HG02852 (cell line): ENCODE measurements around the gene OTOG.

Source experiments
- ATAC-seq: cut with Tn5 transposase; IDR thresholded peaks from one replicate; pipeline ENCODE4 v1.9.1; 2021; ENCODE audit warnings: mild to moderate bottlenecking, moderate library complexity; ENCODE audit not compliant: unreplicated experiment

Gene OTOG

DNA sequence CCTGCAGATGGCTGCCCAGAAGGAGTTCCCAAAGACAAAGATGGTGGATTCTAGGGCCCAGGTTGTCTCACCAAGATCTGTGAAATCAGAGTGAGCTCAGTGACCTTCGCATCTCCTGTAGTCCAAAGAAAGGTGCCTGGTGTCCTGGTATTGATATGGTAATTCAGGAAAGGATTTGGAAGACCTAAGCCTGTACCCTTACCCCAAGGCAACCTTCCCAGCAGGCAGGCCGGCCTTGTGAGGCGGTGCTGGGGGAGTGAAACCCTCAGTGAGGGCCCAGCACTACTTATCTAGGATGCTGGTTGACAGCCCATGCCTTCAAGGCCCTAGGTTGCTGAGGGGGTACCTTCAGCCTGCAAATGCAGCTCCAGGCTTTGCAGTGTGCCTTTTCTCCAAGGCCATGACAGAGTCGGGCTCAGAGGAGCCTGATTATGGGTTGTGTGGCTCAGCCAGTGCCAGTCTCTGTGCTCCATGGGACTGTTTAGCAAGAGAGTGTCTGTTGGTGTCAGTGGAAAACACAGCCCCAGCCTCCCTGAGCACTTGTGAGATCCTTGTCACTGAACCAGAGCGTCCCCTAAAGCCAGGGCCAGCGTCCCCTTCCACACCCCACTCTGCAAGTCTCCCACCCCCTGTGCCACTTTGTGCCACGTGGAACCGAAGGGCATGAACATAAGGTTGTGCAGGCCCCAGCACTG lies 99.5 kb downstream of the OTOG start:
- no peak for ATAC-seq

DNA sequence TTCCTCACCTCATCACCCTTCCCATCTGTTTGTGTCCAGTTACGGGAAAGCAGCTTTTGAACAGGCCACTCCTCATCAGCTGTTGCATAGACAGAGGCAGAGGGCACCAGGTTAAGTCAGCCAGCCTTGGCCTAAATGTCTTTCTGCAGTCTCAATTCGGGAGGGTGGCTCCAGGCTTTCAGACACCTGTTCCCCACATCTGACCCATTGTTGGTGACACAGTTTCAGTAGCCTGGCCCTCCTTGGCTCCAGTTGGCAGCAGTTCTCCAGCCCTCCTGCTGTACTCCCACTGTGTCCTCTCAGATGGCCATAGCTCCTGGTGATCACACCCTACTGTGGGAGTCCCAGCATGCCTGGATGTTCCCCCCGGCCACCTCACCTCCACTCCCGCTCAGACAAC lies 101.5 kb downstream of the OTOG start:
- no peak for ATAC-seq

DNA sequence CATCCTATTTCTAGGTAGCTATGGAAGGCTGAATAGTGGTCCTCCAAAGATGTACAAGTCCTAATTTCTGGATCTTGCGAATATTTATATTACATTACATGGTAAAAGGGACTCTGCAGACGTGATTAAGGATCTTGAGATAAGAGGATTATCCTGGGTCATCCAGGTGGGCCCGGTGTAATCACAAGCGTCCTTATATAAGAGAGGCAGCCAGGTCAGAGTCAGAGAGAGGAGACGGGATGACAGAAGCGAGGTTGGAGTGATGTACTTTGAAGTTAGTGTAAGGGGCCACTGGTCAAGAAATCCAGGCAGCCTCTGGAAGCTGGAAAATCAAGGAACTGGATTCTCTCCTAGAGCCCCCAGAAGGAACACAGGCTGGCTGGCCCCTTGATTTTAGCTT lies 102.2 kb downstream of the OTOG start:
- ATAC-seq: no peak

DNA sequence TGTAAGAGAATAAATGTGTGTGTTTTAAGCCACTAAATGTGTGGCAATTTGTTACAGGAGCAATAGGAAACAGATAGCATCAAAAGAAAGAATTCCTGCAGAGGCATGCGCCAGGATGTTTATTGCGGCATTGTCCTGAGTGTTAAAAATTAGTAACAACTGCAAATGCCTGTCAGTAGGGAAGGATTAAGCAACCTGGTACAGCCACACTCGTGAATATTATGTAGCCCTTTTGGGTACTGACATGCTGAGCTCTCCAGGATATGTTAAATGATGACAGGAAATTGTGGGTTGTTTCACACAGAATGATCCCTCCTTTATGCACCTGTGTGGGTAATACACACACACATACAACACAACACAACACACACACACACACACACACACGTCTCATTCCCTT lies 102.6 kb downstream of the OTOG start:
- no peak for ATAC-seq

DNA sequence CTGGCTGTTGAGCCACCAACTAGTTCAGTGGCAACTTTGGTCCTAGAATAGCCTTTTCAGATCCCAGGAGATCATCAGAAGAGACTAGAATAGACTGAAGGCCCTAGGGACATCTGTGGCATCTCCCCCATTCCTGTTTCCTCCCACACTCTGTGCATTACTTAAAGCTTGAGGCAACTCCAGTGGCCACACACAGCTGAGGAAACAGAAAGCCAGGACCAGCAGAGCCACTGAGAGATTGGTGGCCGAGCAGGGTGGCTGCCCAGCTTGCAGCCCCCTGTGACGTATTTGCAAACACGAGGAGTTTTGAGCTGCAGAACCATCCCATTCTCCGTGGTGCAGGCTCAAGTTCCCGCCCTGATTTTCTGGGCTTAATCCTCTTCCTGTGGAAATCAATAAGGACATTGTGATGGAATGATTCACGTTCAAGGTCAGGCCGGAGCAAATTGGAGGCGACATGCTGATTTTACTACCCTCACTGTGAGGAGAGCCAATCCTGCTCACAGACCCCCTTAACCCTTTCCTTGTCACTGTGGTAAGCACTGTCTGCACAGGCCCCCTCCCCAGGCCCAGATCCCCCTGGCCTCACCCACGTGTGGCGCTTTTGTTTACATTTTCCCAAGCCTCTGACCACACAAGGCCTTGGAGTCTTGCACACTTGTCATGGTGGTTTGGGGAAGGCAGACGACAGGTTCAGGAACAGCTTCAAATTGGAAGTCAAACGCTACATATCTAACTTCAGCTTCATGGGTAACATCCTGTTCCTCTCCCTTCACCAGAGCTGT lies 103.3 kb downstream of the OTOG start:
- no peak for ATAC-seq

DNA sequence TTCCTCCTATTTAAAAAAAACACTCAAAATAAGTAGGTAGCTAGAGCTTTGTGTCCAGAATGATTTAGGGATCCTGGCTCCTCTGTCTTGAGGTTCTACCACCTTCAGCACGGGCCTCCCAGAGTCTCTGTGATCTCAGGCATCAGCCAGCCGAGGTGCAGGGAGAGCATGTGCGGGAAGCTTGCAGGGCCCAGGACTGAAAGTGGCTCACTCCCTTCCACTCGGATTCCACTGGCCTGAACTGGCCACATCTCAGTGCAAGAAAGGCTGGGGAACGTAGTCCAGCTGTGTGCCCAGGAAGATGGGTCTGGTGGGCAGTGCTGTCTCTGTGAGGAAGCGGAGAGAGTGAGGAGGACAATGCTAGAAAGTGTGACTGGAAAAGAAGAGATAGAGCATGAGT lies 104.0 kb downstream of the OTOG start:
- no peak for ATAC-seq

DNA sequence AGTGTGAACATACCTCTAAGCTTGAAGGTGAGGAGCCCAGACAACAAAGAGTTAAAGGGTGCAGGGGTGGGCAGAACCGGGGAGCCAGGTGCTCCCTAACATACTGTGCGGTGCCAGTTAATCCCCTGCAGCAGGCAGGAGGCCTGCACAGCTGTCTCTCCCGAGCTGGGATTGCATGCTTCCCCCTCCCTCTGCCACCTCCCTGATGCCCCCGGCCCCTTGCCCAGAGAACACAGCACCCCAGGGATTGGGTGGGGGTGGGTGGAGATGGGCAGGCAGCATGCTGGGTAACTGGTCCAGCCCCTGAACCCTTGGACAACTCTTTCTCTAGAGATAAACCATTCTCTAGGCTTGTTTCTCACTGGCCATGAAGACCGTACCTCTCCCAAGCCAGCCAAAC lies 104.6 kb downstream of the OTOG start:
- ATAC-seq: no peak

DNA sequence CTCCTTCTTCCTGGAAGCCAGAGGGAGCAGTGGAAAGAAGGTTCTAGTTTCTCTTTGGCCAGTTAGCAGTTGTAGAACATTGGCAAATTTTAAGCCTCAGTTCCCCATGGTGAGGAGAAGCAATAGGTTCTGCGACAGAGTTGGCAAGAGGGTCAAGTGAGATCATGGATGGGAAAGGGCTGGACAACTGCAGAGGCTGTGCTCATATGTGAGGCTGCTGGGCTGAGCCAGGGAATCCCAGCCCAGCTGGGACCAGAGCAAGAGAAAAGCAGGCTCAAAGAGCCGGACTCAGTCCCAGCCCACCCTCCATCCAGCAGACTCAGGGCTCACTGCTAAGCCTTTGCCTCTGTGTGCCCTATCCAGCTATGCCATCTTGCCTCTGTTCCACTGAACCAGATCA lies 105.5 kb downstream of the OTOG start:
- ATAC-seq: no peak

DNA sequence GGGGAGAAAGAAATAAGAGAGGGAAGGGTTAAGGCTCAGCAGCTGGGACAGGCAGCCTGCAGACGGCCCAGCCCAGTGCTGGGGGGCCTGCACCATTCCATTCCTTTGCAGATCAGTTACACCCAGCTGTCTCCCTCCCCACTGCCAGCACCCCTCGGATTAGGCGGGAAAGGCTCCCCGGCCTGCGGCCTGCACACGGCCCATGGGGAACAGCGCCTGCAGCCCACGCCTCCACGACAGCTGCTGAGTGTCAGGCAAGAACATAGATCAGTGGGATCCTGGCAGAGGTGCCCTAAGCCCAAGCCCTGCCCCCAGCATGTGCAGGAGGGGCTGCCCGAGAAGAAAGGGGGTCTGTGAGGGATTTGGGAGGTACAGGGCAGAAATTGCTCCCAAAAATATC lies 106.6 kb downstream of the OTOG start:
- ATAC-seq: no peak

DNA sequence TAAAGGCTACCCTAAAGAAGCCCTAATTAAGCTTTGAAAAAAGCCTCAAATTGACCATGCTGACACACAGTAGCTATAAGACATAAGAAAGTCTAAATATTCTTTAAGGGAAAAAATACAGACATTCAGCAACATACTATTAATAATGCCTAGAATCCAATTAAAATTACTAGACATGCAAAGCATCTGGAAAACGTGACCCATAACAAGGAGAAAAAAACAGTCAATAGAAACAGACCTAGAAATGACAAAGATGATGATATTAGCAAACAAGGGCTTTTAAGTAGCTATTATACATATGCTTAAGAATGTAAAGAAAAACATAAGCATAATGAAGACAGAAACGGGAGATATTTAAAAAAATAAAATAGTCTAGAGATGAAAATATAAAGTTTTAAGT lies 108.6 kb downstream of the OTOG start:
- no peak for ATAC-seq

DNA sequence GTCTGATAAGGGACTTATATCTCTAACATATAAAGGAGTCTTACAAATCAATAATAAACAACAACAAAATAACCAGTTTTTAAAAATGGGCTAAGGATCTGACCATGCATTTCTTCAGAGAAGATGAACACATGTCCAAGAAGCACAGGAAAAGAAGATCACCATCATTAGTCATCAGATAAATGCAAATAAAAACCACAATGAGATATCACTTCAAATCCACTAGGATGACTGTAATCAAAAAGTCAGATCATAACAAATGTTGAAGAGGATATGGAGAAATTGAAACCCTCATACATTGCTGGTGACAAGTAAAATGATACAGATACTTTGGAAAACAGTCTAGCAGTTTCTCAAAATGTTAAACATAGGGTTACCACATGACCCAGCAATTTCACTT lies 111.2 kb downstream of the OTOG start:
- no peak for ATAC-seq

DNA sequence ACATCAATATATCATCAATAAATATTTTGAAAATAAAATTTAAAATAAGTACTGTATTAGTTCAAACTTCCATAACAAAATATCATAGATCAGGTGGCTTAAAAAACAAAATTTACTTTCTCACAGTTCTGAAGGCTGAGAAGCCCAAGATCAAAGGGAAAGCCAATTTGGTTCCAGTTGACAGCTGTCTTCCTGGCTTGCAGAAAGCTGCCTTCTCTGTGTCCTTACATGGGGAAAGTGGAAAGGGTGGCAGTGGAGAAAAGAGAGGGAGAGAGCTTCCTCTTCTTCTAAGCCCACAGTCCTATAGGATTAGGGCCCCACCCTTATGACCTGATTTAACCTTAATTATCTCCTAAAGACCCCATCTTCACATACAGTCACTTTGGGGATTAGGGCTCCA lies 121.1 kb downstream of the OTOG start:
- no peak for ATAC-seq

DNA sequence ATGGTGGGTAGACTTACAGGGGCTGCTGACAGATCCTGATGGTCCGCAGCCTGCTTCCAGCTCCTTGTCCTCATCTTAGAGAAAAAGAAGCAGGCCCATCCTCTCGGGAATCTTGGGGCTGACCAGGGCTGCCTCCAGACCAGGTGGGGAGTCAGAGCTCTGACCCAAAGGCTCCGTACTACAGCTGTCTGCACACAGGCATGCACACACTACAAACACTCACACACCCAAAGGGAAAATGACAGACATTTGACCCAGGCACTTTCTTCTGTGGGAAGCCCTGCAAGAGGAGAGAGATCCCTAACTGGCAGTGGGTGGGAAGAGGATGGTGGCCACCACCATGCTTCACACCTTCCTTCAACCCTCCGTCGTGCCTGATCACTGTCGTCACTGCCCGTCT lies 125.4 kb downstream of the OTOG start:
- ATAC-seq: no peak

DNA sequence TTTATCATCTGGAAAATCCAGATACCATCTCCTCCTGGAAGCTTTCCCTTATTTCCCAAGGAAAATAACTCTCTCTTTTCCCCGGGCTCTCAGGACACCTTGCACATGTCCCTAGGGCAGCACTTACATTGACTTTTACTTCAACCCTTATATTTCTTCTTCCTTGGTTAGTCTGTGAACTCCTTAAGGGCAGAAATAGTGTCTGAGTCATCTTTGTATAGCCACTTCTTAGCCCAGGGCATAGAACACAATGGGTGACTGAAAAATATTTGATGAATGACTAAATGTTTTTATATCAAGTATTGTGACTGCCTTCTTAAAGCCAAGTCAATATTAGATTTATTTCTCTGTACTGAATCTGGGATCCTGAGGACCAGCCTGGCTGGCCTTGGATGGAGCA lies 126.9 kb downstream of the OTOG start:
- ATAC-seq: no peak

DNA sequence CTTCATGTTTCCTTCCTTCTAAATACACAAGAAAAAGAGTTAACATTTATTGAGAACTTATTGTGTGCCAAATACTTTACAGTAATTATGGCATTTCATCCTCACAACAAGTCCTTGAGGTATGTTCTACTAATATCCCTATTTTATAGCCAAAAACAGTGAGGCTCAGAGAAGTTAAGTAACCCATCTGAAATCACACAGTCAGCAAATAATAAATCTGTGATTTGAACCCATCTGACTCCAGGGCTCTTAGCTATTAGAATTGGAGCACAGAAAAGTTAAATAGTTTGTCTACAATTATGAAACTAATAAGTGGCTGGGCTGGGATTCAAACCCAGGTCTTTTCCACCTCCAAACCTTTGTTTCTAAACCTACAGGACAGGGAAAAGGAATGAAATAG lies 135.8 kb downstream of the OTOG start:
- no peak for ATAC-seq

DNA sequence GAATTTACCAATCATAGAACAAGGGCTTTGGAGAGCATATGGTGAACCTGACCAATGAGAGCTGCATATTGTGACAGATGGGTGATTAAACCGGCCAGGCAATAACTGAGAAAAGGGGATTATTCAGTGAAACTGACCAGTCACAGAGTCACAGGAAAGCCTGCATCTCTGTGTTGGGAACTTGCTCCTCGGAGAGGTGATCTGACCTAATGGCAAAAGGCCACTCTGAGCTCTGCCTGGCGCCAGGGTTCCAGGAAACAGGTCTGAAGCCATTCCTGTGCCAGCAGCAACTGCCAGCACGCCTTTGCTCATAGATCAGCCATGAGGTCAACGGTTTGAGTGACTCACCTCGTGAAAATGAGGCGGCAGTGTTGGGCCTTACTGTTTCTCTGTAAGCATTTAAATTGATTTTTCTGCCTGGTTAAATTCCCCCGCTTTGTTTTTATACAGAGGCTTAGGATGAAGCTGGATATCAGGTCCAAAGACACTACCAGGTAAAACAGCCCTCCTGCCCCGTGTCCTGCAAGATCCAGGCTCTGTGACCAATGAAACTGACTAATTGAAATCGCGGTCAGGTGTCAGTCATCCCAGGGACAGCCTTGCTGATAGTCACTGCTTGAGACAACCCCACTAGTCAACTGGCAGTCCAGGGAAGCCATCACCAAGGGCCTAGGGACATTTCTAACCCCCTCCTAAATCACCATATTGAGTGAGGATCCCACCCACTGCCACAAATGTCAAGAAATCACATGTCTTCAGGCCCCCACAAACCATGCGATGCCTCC lies 136.5 kb downstream of the OTOG start:
- ATAC-seq: no peak

DNA sequence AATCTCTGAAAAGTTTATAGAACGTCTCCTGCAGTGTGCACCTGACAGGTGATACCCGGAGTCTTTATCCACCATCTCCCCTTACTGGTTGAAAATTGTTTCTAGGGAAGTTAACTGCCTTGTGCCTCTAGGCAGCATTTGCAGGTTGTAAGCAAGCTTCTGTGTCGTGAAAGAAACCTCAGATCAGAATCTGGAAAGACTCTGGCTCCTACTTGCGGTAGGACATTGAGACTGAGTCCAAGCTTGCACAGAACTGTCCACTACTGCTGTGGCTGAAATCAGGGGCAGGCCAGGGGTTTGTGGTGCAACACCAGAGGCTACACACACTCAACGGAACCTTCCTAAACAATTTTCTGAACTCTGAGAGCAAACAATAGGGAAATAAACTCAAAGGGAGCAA lies 137.5 kb downstream of the OTOG start:
- ATAC-seq: no peak

DNA sequence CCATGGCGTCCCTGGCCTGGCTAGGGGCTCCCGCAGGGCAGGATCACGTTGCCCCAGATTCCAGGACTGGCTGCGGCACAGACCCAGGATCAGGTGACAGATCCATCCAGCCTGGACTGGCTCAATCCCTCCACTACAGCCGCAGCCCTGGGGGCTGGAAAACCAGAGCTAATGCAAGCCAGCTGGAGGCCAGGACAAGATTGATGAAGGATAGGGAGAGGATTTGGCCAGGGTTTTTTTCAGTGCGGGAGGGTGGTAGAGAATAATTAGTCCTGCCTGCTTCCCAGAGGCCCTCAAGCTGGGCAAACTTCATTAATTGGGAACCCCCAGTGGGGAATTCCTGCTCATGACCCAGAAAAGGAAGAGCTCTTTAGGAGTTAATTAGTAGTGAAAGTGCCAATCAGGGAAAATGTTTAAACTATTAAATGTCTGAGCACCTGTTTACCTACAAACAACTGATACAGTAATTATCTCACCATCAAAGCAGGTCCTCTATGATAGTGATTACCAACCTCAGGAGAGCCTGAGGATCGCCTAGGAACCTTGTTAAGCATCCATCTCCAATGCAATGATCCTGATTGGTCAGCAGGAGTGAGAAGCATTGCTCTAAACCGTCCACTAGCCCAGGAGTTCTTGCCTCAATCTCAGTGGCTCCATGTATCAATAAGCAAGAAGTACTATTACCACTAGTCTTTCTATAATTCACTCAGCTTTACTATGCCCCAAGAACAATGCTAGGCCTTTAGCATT lies 139.3 kb downstream of the OTOG start:
- no peak for ATAC-seq

DNA sequence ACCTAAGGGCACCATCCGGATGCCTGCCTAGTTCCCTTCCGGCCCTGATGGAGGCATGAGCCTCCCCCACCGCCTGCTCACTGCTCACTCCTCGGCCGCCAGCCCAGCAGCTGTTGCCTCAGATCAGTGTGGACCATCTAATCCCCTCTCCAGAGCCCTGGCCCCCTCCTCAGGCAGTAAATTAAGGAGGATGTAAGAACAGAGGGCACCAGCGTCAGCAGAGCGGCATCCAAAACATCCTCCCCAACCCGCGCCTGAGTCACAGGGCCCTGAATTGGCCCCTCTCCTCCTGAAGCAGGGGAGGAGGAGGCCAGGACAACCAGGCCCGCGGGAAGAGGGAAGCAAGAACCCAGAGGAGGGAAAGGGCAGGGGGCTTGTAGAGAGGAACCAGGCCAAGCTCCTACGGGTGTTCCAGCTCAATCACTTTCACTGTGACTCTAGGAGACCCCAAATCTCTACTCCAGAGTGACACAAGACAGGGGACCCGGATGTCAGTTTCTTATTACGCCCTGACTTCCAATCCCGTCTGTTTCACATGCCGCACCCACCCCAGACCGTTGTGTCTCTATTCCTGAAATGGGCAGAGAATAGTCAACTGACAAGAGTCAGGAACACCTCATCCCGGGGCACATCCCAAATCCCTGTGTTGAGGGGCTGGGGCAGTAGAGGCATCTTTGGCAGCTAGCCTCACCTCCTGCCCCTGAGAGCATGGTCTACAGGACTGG lies 141.0 kb downstream of the OTOG start:
- ATAC-seq: no peak

DNA sequence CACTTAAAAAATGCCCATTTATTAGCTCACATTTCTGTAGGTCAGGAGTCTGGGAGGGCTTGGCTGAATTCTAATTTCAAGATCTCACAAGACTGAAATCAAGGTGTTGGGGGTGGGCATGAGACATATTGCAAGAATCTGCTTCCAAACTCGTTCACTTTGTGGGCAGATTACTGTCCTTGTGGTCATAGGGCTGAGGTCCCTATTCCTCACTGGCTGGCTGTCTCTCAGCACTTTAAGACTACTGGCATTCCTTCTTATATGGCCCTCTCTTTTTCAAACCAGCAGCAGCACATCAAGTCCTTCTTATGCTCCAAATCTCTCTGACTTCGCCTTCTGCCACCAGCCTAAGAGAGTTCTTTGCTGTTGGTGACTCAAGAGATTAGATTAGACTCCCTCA lies 144.5 kb downstream of the OTOG start:
- no peak for ATAC-seq

DNA sequence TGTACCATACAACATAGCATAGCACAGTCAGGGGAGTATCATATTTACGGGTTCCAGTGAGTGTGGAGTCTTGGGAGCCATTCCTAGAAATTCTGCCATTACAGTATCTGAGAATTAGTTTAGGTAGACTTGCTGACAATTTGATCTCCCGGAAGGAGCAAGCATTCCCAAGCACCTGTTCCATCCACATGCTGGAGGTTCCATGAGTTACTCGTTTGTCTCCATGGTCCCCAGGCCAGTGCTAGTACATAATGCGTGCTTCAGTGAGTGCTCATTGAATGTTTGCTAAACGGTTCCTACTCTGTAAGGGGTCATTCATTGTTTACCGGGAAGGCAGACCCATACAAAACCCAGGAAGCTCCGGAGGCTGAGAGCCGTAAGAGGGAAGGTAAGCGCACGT lies 144.9 kb downstream of the OTOG start:
- no peak for ATAC-seq
